AG04449 (cell line): Measurements from ENCODE around the gene AK1.

Experiments
- CTCF ChIA-PET: fragments of 350-600 bp; formaldehyde crosslinking; extraction: SDS; loops from one replicate; lab custom pipeline; 2021; ENCODE audit warnings: antibody characterized with exemption; lab: Yijun Ruan, JAX
- POLR2A ChIA-PET: fragments of 400-600, 350-600 bp; formaldehyde crosslinking; extraction: SDS; loops from one replicate; lab custom pipeline; 2020; ENCODE audit warnings: antibody characterized with exemption, inconsistent platforms; lab: Yijun Ruan, JAX
- DNase-seq: peaks from one replicate; pipeline ENCODE4 v3.0.0-alpha.2; 2010; ENCODE audit warnings: low read depth, low spot score
- H3K4me3 ChIP-seq: 2 replicates; pipeline ENCODE4 v1.5.1; 2011; ENCODE audit warnings: low read depth, mild to moderate bottlenecking, control low read depth, low read length
- TF ChIP-seq, protein P1 (sequence below): IDR thresholded peaks from one replicate; pipeline ENCODE4 v1.5.1; 2011; ENCODE audit warnings: mild to moderate bottlenecking, moderate library complexity, low read length, control low read depth, inconsistent platforms; ENCODE audit not compliant: insufficient read depth; ENCODE audit errors: missing control alignments

The AK1 gene

DNA sequence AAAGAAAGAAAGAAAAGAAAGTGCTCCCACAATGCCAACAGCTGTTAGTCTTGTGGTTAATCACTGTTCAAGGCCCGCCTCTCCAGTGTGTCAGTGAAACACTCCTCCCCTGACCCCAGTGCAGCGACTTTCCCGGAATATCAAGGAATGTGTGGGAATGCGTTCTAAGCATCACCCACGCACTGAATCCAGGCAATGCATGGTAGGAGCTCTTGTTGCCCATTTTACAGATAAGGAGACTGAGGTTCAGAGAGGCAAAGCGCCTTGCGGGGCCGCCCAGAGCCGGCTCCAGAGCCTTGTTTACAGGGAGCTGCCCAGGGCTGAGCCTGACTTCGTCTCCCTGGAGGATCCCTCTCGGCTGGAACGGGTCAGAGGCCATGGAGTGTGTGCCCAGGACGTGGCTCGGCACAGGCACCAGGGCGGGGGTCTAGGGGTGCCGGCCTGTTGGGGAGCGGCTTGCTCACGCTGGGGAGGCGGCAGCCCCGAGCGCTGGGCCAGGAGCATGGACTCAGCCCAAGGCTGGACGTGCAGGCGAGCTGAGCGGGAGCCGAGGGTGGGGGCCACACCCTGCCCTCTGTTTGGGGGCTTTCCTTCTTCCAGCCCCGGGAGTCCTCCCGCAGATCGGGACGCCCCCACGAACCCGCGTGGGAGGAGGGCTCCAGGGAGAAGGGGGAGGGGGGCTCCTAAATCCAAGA lies 21.1 kb upstream of the AK1 start:
- peak; percentile 67 for DNase-seq
- ChIA-PET CTCF (interaction anchor here (0.8 to 5.2 kb wide), 9 partner anchors 9 to 219 kb away, joined by 3 to 22 read pairs (median 4); partner anchors contain the start of gene ST6GALNAC4), POLR2A (interaction anchor here (0.5 to 1.6 kb wide), 7 partner anchors 9 to 328 kb away, joined by 3 to 5 read pairs (median 3); partner anchors contain the start of gene ST6GALNAC4)
- TF ChIP-seq, protein P1, sequence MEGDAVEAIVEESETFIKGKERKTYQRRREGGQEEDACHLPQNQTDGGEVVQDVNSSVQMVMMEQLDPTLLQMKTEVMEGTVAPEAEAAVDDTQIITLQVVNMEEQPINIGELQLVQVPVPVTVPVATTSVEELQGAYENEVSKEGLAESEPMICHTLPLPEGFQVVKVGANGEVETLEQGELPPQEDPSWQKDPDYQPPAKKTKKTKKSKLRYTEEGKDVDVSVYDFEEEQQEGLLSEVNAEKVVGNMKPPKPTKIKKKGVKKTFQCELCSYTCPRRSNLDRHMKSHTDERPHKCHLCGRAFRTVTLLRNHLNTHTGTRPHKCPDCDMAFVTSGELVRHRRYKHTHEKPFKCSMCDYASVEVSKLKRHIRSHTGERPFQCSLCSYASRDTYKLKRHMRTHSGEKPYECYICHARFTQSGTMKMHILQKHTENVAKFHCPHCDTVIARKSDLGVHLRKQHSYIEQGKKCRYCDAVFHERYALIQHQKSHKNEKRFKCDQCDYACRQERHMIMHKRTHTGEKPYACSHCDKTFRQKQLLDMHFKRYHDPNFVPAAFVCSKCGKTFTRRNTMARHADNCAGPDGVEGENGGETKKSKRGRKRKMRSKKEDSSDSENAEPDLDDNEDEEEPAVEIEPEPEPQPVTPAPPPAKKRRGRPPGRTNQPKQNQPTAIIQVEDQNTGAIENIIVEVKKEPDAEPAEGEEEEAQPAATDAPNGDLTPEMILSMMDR = no peak
- H3K4me3 ChIP-seq = peak overlapping the region; percentile 85

DNA sequence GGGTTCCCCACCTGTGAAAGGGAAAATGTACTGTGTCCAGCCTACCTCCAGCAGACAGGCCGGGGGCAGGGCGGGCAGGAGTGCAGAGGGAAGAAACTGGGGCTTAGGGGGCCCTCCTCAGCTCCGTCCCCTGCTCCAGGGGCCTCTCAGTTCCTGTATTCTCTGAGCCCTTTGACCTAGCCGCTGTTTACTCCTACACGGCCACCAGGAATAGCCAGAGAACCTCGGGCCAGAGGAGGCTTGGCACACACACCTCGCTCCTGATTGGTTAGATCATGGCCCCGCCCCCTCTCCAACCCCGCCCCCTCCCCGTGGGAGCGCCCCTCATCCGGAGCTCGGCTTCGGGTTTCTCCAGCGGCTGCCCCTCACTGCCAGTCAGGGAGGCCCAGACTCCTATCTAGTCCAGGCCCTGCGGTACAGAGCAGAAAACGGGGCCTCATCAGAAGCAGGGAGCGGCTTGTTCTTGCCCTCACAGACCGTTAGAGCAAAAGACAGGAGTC lies 19.8 kb upstream of the AK1 start:
- CTCF ChIA-PET = interaction anchor here (0.9 to 5.2 kb wide), 7 partner anchors 10 to 220 kb away, joined by 3 to 22 read pairs (median 4); partner anchors contain the start of genes ST6GALNAC4 and TOR2A
- POLR2A ChIA-PET = no interaction called here
- TF ChIP-seq, protein P1 = no peak
- peak overlapping the region; percentile 20; the same call in 1 of the 2 replicates for H3K4me3 ChIP-seq
- no peak for DNase-seq

DNA sequence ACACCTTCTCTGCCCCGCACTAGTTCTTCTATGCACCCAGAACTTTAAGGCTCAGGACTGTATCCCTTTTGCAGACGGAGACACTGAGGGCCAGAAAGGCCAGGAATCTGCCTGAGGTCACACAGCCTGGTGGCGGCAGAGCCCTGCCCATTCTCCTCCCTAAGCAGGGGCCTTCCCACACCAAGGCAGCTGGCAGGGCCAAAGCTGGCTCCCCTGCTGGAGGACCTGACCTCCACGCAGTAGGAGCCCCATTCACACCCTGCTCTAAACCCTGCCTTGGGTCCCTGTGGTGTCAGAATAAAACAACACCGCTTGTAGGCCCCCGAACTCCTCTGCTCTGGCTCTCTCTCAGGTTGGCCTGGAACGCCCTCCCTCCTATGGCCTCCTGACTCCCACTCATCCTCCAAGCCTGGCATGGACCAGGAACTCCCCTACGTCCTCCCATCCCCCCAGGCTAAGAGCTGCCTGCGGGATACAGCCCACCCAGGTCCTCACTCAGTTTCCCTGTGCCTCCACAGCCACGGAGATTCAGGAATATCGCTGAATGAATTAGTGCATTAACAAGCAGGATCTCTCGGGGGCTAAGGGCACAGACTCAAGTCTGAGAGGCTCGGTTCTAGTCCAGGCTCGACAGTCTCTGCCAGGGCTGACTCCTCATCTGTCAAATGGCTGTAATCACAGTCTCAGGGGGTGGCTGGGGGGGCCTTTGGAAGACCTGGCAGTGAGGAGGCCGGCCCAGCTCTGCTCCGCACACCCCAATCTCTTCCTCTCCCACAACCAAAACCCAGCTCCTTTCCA lies 19.1 kb upstream of the AK1 start:
- H3K4me3 ChIP-seq = no peak overlapping the region
- POLR2A ChIA-PET = no interaction called here
- CTCF ChIA-PET = interaction anchor here (0.9 to 5.2 kb wide), 6 partner anchors 9 to 221 kb away, joined by 3 to 22 read pairs (median 6); partner anchors contain the start of gene TOR2A
- DNase-seq = no peak
- TF ChIP-seq, protein P1 = no peak

DNA sequence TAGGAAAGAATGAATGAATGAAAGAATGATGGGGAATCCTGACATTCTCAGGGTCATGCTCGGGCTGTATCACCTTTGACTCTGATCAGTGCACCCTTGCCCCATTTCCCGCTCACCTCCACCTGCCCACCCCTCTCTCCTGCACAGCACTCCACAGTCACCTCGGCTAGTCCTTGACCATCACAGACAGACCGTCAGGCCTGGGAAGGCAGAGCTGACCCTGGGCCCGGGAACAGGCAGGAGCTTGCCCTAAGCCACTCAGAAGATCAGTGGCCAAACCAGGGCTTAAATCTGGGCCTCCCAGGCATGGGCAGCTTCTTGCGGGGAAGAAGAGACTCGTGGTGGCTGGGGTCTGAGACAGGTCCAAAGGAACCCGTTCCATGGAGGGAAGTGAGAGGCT lies 18.3 kb upstream of the AK1 start:
- TF ChIP-seq, protein P1 = no peak
- ChIA-PET CTCF (interaction anchor here (1.0 to 5.2 kb wide), 3 partner anchors 26 kb away, joined by 3 to 22 read pairs (median 7); no protein-coding TSS in a partner anchor), POLR2A (no interaction called here)
- DNase-seq = no peak
- H3K4me3 ChIP-seq = no peak overlapping the region

DNA sequence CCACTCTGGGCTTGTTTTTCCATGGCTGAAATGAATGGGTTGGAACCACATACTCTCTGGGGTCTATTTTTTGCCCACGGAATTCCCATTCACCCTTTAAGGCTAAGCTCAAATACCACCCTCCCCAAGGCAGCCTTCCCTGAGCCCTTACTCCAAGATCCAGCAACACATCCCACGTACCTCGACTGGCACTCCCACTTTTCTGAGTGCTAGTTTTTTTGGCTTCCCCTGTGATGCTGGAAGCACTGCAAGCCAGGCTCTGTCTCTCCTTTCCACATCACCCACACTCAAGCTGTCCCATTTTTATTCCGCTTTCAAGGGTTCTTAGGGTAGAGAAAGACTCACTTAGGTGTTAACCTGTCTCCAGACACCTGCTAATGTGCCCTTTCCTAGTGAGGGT lies 15.9 kb upstream of the AK1 start:
- H3K4me3 ChIP-seq = no peak overlapping the region
- ChIA-PET CTCF (interaction anchor here (0.6 to 1.5 kb wide), 3 partner anchors 27 to 158 kb away, joined by 3 to 7 read pairs (median 3); partner anchors contain the start of gene TOR2A), POLR2A (no interaction called here)
- DNase-seq = no peak
- TF ChIP-seq, protein P1 = no peak
